Activated B cell treated with CpG ODN at 0.5 μM for 24 hours (primary cell): ENCODE results near the gene HBQ1. TPM values are rescaled to one million over a fixed set of nuclear protein-coding genes. Genes with fewer than 3 reads are reported as not detected.
"Not testable (repeated sequence)": the region's sequence is repeated elsewhere in the genome, so short reads cannot be mapped to it uniquely, and the experiment has no call there.

Source experiments
- ATAC-seq: fragments of 200-7000 bp; cut with Tn5 transposase; one replicate; pipeline ENCODE4 v1.10.0; 2021; ENCODE audit warnings: low read depth, mild to moderate bottlenecking, moderate library complexity
- CTCF ChIA-PET: fragments of 350-600 bp; sonication (Branson Sonifier 250); formaldehyde crosslinking; loops from one replicate; lab custom pipeline; 2021; ENCODE audit warnings: antibody characterized with exemption; lab: Charles Lee
- POLR2A ChIA-PET: fragments of 350-600 bp; sonication (Branson Sonifier 250); formaldehyde crosslinking; loops from one replicate; lab custom pipeline; 2021; ENCODE audit warnings: antibody characterized with exemption; lab: Charles Lee
- DNase-seq: peaks from one replicate; pipeline ENCODE4 v3.0.0; 2022
- H3K27ac Mint-ChIP-seq: one replicate; pipeline ENCODE4 v1.8.0; 2020; ENCODE audit warnings: mixed read lengths
- H3K27me3 Mint-ChIP-seq: one replicate; pipeline ENCODE4 v1.8.0; 2021; ENCODE audit warnings: mixed read lengths
- H3K36me3 Mint-ChIP-seq: one replicate; pipeline ENCODE4 v1.8.0; 2021; ENCODE audit warnings: low read depth, mixed read lengths
- H3K4me1 Mint-ChIP-seq: one replicate; pipeline ENCODE4 v1.8.0; 2021; ENCODE audit warnings: mixed read lengths
- H3K4me3 Mint-ChIP-seq: one replicate; pipeline ENCODE4 v1.8.0; 2020; ENCODE audit warnings: mild to moderate bottlenecking, mixed read lengths
- H3K9me3 Mint-ChIP-seq: one replicate; pipeline ENCODE4 v1.8.0; 2020; ENCODE audit warnings: mixed read lengths
- intact Hi-C: fragments of 100-400 bp; cut with micrococcal nuclease; formaldehyde crosslinking; loops from one replicate; pipeline ENCODE4 v1.15.1; 2024
- total RNA-seq: library from RNA; stranded (reverse); gene quantifications from 2 replicates; pipeline ENCODE4 v1.2.3, GENCODE V29; 2022
- TF ChIP-seq, protein P1 (sequence below): fragments of 200-600 bp; IDR thresholded peaks from one replicate; pipeline ENCODE4 v1.8.0; 2022; ENCODE audit warnings: antibody characterized with exemption, mild to moderate bottlenecking

HBQ1 gene
- total RNA-seq, 1 donor from 2014 or later, result not detected

DNA sequence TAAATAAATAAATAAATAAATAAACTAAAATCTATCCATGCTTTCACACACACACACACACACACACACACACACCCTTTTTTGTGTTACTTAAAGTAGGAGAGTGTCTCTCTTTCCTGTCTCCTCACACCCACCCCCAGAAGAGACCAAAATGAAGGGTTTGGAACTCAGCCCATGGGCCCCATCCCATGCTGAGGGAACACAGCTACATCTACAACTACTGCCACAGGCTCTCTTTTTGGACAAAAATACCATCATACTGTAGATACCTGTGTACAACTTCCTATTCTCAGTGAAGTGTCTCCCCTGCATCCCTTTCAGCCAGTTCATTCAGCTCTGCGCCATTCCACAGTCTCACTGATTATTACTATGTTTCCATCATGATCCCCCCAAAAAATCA lies 9.5 kb upstream of the HBQ1 start:
- ChIA-PET POLR2A (no interaction called here), CTCF (no interaction called here)
- TF ChIP-seq, protein P1, sequence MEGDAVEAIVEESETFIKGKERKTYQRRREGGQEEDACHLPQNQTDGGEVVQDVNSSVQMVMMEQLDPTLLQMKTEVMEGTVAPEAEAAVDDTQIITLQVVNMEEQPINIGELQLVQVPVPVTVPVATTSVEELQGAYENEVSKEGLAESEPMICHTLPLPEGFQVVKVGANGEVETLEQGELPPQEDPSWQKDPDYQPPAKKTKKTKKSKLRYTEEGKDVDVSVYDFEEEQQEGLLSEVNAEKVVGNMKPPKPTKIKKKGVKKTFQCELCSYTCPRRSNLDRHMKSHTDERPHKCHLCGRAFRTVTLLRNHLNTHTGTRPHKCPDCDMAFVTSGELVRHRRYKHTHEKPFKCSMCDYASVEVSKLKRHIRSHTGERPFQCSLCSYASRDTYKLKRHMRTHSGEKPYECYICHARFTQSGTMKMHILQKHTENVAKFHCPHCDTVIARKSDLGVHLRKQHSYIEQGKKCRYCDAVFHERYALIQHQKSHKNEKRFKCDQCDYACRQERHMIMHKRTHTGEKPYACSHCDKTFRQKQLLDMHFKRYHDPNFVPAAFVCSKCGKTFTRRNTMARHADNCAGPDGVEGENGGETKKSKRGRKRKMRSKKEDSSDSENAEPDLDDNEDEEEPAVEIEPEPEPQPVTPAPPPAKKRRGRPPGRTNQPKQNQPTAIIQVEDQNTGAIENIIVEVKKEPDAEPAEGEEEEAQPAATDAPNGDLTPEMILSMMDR, result no peak
- H3K36me3 Mint-ChIP-seq, result no peaks in the 10 kb centered on the region
- no peak for ATAC-seq
- DNase-seq, result no peak
- H3K9me3 Mint-ChIP-seq, result no peaks in the 10 kb centered on the region
- H3K4me1 Mint-ChIP-seq, result peaks cover 9% of the 10 kb centered on the region
- H3K27me3 Mint-ChIP-seq, result peaks cover 53% of the 10 kb centered on the region
- no peak overlapping the region for H3K4me3 Mint-ChIP-seq
- no peak overlapping the region for H3K27ac Mint-ChIP-seq
- intact Hi-C loops, result no loop called here

DNA sequence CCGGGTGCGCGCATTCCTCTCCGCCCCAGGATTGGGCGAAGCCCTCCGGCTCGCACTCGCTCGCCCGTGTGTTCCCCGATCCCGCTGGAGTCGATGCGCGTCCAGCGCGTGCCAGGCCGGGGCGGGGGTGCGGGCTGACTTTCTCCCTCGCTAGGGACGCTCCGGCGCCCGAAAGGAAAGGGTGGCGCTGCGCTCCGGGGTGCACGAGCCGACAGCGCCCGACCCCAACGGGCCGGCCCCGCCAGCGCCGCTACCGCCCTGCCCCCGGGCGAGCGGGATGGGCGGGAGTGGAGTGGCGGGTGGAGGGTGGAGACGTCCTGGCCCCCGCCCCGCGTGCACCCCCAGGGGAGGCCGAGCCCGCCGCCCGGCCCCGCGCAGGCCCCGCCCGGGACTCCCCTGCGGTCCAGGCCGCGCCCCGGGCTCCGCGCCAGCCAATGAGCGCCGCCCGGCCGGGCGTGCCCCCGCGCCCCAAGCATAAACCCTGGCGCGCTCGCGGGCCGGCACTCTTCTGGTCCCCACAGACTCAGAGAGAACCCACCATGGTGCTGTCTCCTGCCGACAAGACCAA lies 7.8 kb upstream of the HBQ1 start, which contains the start of gene HBA2:
TSS of gene HBA2 (plus strand) at position 503 of the 568 bp plus-strand sequence. CDS start at position 540, 37 bp downstream.
- H3K4me3 Mint-ChIP-seq, H3K27ac Mint-ChIP-seq, DNase-seq, CTCF ChIA-PET, H3K4me1 Mint-ChIP-seq, intact Hi-C loops, POLR2A ChIA-PET, H3K9me3 Mint-ChIP-seq, H3K36me3 Mint-ChIP-seq: not testable (repeated sequence)
- peaks cover 46% of the 10 kb centered on the region for H3K27me3 Mint-ChIP-seq
- peak; percentile 67 for ATAC-seq

DNA sequence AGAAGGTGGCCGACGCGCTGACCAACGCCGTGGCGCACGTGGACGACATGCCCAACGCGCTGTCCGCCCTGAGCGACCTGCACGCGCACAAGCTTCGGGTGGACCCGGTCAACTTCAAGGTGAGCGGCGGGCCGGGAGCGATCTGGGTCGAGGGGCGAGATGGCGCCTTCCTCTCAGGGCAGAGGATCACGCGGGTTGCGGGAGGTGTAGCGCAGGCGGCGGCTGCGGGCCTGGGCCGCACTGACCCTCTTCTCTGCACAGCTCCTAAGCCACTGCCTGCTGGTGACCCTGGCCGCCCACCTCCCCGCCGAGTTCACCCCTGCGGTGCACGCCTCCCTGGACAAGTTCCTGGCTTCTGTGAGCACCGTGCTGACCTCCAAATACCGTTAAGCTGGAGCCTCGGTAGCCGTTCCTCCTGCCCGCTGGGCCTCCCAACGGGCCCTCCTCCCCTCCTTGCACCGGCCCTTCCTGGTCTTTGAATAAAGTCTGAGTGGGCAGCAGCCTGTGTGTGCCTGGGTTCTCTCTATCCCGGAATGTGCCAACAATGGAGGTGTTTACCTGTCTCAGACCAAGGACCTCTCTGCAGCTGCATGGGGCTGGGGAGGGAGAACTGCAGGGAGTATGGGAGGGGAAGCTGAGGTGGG lies 6.9 kb upstream of the HBQ1 start:
- H3K4me1 Mint-ChIP-seq, ATAC-seq, DNase-seq, POLR2A ChIA-PET, H3K9me3 Mint-ChIP-seq, H3K36me3 Mint-ChIP-seq, H3K27ac Mint-ChIP-seq, CTCF ChIA-PET, H3K4me3 Mint-ChIP-seq, intact Hi-C loops: not testable (repeated sequence)
- peaks cover 49% of the 10 kb centered on the region for H3K27me3 Mint-ChIP-seq

DNA sequence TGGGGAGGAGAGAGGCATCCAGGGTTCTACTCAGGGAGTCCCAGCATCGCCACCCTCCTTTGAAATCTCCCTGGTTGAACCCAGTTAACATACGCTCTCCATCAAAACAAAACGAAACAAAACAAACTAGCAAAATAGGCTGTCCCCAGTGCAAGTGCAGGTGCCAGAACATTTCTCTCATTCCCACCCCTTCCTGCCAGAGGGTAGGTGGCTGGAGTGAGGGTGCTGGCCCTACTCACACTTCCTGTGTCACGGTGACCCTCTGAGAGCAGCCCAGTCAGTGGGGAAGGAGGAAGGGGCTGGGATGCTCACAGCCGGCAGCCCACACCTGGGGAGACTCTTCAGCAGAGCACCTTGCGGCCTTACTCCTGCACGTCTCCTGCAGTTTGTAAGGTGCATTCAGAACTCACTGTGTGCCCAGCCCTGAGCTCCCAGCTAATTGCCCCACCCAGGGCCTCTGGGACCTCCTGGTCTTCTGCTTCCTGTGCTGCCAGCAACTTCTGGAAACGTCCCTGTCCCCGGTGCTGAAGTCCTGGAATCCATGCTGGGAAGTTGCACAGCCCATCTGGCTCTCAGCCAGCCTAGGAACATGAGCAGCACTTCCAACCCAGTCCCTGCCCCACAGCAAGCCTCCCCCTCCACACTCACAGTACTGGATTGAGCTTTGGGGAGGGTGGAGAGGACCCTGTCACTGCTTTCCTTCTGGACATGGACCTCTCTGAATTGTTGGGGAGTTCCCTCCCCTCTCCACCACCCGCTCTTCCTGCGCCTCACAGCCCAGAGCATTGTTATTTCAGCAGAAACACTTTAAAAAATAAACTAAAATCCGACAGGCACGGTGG lies 6.1 kb upstream of the HBQ1 start:
- H3K9me3 Mint-ChIP-seq, POLR2A ChIA-PET, H3K36me3 Mint-ChIP-seq, H3K4me1 Mint-ChIP-seq, H3K4me3 Mint-ChIP-seq, intact Hi-C loops, CTCF ChIA-PET, DNase-seq, ATAC-seq, H3K27ac Mint-ChIP-seq: not testable (repeated sequence)
- peaks cover 43% of the 10 kb centered on the region for H3K27me3 Mint-ChIP-seq

DNA sequence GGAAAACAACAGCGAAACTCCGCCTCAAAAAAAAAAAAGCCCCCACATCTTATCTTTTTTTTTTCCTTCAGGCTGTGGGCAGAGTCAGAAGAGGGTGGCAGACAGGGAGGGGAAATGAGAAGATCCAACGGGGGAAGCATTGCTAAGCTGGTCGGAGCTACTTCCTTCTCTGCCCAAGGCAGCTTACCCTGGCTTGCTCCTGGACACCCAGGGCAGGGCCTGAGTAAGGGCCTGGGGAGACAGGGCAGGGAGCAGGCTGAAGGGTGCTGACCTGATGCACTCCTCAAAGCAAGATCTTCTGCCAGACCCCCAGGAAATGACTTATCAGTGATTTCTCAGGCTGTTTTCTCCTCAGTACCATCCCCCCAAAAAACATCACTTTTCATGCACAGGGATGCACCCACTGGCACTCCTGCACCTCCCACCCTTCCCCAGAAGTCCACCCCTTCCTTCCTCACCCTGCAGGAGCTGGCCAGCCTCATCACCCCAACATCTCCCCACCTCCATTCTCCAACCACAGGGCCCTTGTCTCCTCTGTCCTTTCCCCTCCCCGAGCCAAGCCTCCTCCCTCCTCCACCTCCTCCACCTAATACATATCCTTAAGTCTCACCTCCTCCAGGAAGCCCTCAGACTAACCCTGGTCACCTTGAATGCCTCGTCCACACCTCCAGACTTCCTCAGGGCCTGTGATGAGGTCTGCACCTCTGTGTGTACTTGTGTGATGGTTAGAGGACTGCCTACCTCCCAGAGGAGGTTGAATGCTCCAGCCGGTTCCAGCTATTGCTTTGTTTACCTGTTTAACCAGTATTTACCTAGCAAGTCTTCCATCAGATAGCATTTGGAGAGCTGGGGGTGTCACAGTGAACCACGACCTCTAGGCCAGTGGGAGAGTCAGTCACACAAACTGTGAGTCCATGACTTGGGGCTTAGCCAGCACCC lies 5.0 kb upstream of the HBQ1 start:
- no peak for ATAC-seq
- CTCF ChIA-PET, result no interaction called here
- Mint-ChIP-seq H3K4me3 (peak overlapping the region; percentile 12), H3K27ac (no peak overlapping the region), H3K36me3 (no peaks in the 10 kb centered on the region), H3K9me3 (no peaks in the 10 kb centered on the region), H3K27me3 (peaks cover 38% of the 10 kb centered on the region), H3K4me1 (peaks cover 10% of the 10 kb centered on the region)
- intact Hi-C loops, result no loop called here
- TF ChIP-seq, protein P1, result no peak
- POLR2A ChIA-PET, result interaction anchor here (0.6 kb wide), 1 partner anchor 65 kb away, joined by 6 read pairs; no protein-coding TSS in a partner anchor
- DNase-seq, result no peak

DNA sequence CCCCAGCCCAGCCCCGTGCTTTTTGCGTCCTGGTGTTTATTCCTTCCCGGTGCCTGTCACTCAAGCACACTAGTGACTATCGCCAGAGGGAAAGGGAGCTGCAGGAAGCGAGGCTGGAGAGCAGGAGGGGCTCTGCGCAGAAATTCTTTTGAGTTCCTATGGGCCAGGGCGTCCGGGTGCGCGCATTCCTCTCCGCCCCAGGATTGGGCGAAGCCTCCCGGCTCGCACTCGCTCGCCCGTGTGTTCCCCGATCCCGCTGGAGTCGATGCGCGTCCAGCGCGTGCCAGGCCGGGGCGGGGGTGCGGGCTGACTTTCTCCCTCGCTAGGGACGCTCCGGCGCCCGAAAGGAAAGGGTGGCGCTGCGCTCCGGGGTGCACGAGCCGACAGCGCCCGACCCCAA lies 4.3 kb upstream of the HBQ1 start:
- H3K27ac Mint-ChIP-seq, POLR2A ChIA-PET, H3K36me3 Mint-ChIP-seq, DNase-seq, CTCF ChIA-PET, ATAC-seq, intact Hi-C loops, H3K4me3 Mint-ChIP-seq, H3K9me3 Mint-ChIP-seq: not testable (repeated sequence)
- Mint-ChIP-seq H3K4me1 (peaks cover 11% of the 10 kb centered on the region), H3K27me3 (peaks cover 34% of the 10 kb centered on the region)

DNA sequence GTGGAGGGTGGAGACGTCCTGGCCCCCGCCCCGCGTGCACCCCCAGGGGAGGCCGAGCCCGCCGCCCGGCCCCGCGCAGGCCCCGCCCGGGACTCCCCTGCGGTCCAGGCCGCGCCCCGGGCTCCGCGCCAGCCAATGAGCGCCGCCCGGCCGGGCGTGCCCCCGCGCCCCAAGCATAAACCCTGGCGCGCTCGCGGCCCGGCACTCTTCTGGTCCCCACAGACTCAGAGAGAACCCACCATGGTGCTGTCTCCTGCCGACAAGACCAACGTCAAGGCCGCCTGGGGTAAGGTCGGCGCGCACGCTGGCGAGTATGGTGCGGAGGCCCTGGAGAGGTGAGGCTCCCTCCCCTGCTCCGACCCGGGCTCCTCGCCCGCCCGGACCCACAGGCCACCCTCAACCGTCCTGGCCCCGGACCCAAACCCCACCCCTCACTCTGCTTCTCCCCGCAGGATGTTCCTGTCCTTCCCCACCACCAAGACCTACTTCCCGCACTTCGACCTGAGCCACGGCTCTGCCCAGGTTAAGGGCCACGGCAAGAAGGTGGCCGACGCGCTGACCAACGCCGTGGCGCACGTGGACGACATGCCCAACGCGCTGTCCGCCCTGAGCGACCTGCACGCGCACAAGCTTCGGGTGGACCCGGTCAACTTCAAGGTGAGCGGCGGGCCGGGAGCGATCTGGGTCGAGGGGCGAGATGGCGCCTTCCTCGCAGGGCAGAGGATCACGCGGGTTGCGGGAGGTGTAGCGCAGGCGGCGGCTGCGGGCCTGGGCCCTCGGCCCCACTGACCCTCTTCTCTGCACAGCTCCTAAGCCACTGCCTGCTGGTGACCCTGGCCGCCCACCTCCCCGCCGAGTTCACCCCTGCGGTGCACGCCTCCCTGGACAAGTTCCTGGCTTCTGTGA lies 3.5 kb upstream of the HBQ1 start, which contains the start of gene HBA1:
TSS of gene HBA1 (plus strand) at position 204 of the 906 bp plus-strand sequence. CDS start at position 241, 37 bp downstream.
- peak within 1 kb of the TSS; percentile 12 for H3K4me3 Mint-ChIP-seq
- DNase-seq, H3K9me3 Mint-ChIP-seq, CTCF ChIA-PET, POLR2A ChIA-PET, H3K36me3 Mint-ChIP-seq, intact Hi-C loops, H3K27ac Mint-ChIP-seq: not testable (repeated sequence)
- peaks cover 30% of the 10 kb centered on the region for H3K27me3 Mint-ChIP-seq
- H3K4me1 Mint-ChIP-seq, result peaks cover 14% of the 10 kb centered on the region
- ATAC-seq, result peak; percentile 47
